Measurements from ENCODE around the gene PGBD5. TPM values are rescaled to one million over a fixed set of nuclear protein-coding genes. Genes with fewer than 3 reads are reported as not detected.

PGBD5 gene
- total RNA-seq, 1 donor = not detected

DNA sequence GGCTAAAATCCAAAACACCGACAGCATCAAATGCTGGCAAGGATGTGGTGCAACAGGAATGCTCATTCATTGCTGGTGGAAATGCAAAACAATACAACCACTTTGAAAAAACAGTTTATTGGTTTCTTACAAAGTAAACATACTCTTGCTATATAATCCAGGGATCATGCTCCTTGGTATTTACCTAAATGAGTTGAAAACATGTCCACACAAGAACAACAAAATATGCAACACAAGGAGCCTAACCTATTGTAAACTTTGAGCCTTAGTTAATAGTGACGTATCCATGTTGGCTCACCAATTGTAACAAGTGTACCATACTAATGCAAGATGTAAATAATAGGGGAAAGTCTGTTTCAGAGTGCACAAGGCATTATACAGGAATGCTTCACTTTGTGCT is 37.2 kb upstream of the PGBD5 start:
- H3K4me3 ChIP-seq (ENCODE audit: low read depth, low read length) = no peak overlapping the region
- TF ChIP-seq, protein P1, sequence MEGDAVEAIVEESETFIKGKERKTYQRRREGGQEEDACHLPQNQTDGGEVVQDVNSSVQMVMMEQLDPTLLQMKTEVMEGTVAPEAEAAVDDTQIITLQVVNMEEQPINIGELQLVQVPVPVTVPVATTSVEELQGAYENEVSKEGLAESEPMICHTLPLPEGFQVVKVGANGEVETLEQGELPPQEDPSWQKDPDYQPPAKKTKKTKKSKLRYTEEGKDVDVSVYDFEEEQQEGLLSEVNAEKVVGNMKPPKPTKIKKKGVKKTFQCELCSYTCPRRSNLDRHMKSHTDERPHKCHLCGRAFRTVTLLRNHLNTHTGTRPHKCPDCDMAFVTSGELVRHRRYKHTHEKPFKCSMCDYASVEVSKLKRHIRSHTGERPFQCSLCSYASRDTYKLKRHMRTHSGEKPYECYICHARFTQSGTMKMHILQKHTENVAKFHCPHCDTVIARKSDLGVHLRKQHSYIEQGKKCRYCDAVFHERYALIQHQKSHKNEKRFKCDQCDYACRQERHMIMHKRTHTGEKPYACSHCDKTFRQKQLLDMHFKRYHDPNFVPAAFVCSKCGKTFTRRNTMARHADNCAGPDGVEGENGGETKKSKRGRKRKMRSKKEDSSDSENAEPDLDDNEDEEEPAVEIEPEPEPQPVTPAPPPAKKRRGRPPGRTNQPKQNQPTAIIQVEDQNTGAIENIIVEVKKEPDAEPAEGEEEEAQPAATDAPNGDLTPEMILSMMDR (IDR thresholded peaks at IDR 0.05; ENCODE audit: insufficient read depth, low read length) = no peak
- DNase-seq (ENCODE audit: low read depth) = no peak

DNA sequence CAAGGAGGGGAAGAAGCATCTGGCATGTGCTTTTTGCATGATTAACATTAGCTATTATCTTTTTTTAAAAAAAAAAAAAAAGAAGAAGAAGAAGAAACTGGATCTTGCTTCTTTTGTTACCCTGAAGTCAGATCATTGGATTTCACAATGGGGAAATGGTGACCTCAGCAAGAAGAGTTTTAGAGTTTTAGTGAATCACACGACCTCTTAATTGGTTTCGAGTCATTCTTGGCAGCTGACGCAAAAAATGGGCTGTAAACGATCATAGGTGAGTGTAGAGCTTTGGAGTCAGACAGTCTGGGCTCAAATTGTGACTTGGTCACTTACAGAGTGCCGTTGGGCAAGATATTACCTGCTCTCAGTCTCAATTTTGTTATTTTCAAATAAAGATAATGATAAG is 33.3 kb upstream of the PGBD5 start:
- DNase-seq (ENCODE audit: low read depth) = peak; percentile 12
- no peak overlapping the region for H3K4me3 ChIP-seq (ENCODE audit: low read depth, low read length)
- TF ChIP-seq, protein P1 (IDR thresholded peaks at IDR 0.05; ENCODE audit: insufficient read depth, low read length) = no peak

- no peak for DNase-seq (ENCODE audit: low read depth)
- H3K4me3 ChIP-seq (ENCODE audit: low read depth, low read length) = no peak overlapping the region
- TF ChIP-seq, protein P1 (IDR thresholded peaks at IDR 0.05; ENCODE audit: insufficient read depth, low read length) = no peak
These were observed 32.4 kb upstream of the PGBD5 start for GRCh38 chr1:230458509-230458908.

DNA sequence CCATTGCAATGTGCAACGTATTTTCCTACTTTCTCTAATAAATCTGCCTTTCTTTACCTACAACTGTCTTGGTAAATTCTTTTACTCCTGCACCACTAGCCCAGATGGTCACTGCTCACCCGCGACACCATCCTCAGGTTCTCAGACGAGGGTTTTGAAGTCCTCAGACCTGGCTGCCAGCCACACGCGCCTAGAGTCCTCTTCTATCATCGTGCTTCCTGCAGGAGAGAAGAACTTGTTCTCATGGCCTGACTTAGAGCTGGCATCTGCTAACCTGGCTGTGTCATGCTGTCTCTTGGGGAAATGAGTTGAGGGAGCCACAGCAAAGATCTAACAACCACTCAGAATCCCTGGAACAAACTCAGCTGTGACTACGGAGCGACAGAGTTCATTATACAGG is 30.3 kb upstream of the PGBD5 start:
- DNase-seq (ENCODE audit: low read depth) = no peak
- TF ChIP-seq, protein P1 (IDR thresholded peaks at IDR 0.05; ENCODE audit: insufficient read depth, low read length) = no peak
- H3K4me3 ChIP-seq (ENCODE audit: low read depth, low read length) = no peak overlapping the region

- TF ChIP-seq, protein P1 (IDR thresholded peaks at IDR 0.05; ENCODE audit: insufficient read depth, low read length) = no peak
- DNase-seq (ENCODE audit: low read depth) = no peak
- H3K4me3 ChIP-seq (ENCODE audit: low read depth, low read length) = no peak overlapping the region
These were observed 29.2 kb upstream of the PGBD5 start for GRCh38 chr1:230455291-230455690.

DNA sequence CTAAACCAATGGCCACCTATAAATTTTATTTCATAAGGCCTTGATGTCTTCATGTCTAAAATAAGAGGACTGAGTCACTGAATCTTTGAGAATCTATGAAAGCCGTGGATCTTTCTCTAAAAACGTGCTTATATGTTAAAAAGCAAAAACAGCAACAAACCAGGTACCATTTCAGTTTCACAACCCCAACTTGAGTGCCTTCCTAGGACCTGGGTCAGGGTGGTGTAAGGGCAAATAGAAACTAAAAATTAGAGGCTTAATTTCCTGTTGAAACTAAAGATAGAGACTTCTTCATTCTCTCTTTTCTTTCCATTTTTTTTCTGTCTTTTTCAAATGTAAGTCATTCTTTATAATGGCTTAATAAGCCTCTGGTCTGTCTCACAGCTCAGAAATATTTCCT is 27.2 kb upstream of the PGBD5 start:
- TF ChIP-seq, protein P1 (IDR thresholded peaks at IDR 0.05; ENCODE audit: insufficient read depth, low read length) = no peak
- H3K4me3 ChIP-seq (ENCODE audit: low read depth, low read length) = no peak overlapping the region
- no peak for DNase-seq (ENCODE audit: low read depth)

Data from fibroblast of the aortic adventitia (primary cell).